Measurements from ENCODE around the gene PI4KA.

PI4KA gene

GRCh38 chr22:20815477-20816050 lies 43.0 kb downstream of the PI4KA start:
- DNase-seq (ENCODE audit: low read depth, low spot score): no peak
- in situ Hi-C loops (cut with HindIII; ENCODE audit: low sequenced_read_pairs): no loop called here
- TF ChIP-seq CTCF (IDR thresholded peaks at IDR 0.05; ENCODE audit: low read depth, low read length): no peak
- H3K4me3 ChIP-seq (ENCODE audit: low read depth, low read length): no peak overlapping the region

GRCh38 chr22:20814221-20814808 lies 44.3 kb downstream of the PI4KA start:
- DNase-seq (ENCODE audit: low read depth, low spot score): no peak
- H3K4me3 ChIP-seq (ENCODE audit: low read depth, low read length): no peak overlapping the region
- no peak for TF ChIP-seq CTCF (IDR thresholded peaks at IDR 0.05; ENCODE audit: low read depth, low read length)
- in situ Hi-C loops (cut with HindIII; ENCODE audit: low sequenced_read_pairs): no loop called here

GRCh38 chr22:20813056-20813455 lies 45.6 kb downstream of the PI4KA start:
- no peak for DNase-seq (ENCODE audit: low read depth, low spot score)
- no peak for TF ChIP-seq CTCF (IDR thresholded peaks at IDR 0.05; ENCODE audit: low read depth, low read length)
- in situ Hi-C loops (cut with HindIII; ENCODE audit: low sequenced_read_pairs): no loop called here
- H3K4me3 ChIP-seq (ENCODE audit: low read depth, low read length): no peak overlapping the region

- in situ Hi-C loops (cut with HindIII; ENCODE audit: low sequenced_read_pairs): no loop called here
- no peak for TF ChIP-seq CTCF (IDR thresholded peaks at IDR 0.05; ENCODE audit: low read depth, low read length)
- no peak for DNase-seq (ENCODE audit: low read depth, low spot score)
Observed at GRCh38 chr22:20811971-20812660, 46.5 kb downstream of the PI4KA start.

GRCh38 chr22:20811171-20811570 lies 47.4 kb downstream of the PI4KA start:
- no peak overlapping the region for H3K4me3 ChIP-seq (ENCODE audit: low read depth, low read length)
- no peak for DNase-seq (ENCODE audit: low read depth, low spot score)
- in situ Hi-C loops (cut with HindIII; ENCODE audit: low sequenced_read_pairs): no loop called here
- TF ChIP-seq CTCF (IDR thresholded peaks at IDR 0.05; ENCODE audit: low read depth, low read length): no peak

More at GRCh38 chr22:20811971-20812660, 46.5 kb downstream of the PI4KA start:
- no peak overlapping the region for H3K4me3 ChIP-seq (ENCODE audit: low read depth, low read length)

GRCh38 chr22:20810645-20811044 lies 48.0 kb downstream of the PI4KA start:
- DNase-seq (ENCODE audit: low read depth, low spot score): no peak
- in situ Hi-C loops (cut with HindIII; ENCODE audit: low sequenced_read_pairs): no loop called here
- no peak overlapping the region for H3K4me3 ChIP-seq (ENCODE audit: low read depth, low read length)
- TF ChIP-seq CTCF (IDR thresholded peaks at IDR 0.05; ENCODE audit: low read depth, low read length): no peak
